ENCODE results near the gene ADORA3. TPM values are rescaled to one million over a fixed set of nuclear protein-coding genes. Genes with fewer than 3 reads are reported as not detected.

The ADORA3 gene
- total and polyA plus RNA-seq, 2 of the 4 experiments (the other 2 are of a cell fraction), result not detected

GRCh38 chr1:111496398-111496797 lies 7.0 kb downstream of the ADORA3 start:
- Histone ChIP-seq H4K8ac (ENCODE audit: low read depth in 2 of 2, low read length in 2 of 2) (no peak overlapping the region), H3K27ac (ENCODE audit: insufficient read depth, low read length) (no peak overlapping the region), H3K18ac (ENCODE audit: low read depth, low read length) (no peak overlapping the region), H3K4me2 (ENCODE audit: low read depth, low read length) (no peak overlapping the region), H3K14ac (replicated peaks; ENCODE audit: low read depth, low read length) (no peak overlapping the region), H3K4ac (ENCODE audit: low read depth, low read length) (no peak overlapping the region), H2BK5ac (ENCODE audit: low read depth, low read length, poor library complexity, severe bottlenecking) (no peak overlapping the region), H2BK15ac (ENCODE audit: low read depth, low read length) (no peak overlapping the region), H3K56ac (ENCODE audit: extremely low read depth, insufficient read depth, low read length) (no peak overlapping the region), H3K4me1 (ENCODE audit: control insufficient read depth, insufficient read depth, low read length) (no peaks in the 10 kb centered on the region), H3K79me1 (ENCODE audit: low read depth in 1 of 2, low read length in 2 of 2) (no peaks in the 10 kb centered on the region), H3K9me3 (ENCODE audit: control insufficient read depth, insufficient read depth, low read length) (peaks cover 2% of the 10 kb centered on the region; the same call in 1 of the 2 replicates), H2AK9ac (replicated peaks; ENCODE audit: low read depth, low read length, poor library complexity) (no peak overlapping the region), H2AFZ (replicated peaks; ENCODE audit: low read length, poor library complexity) (no peak overlapping the region), H3K9ac (ENCODE audit: low read depth, low read length) (no peak overlapping the region), H3K4me3 (ENCODE audit: insufficient read depth, low read depth, low read length) (no peak overlapping the region), H4K91ac (ENCODE audit: insufficient read depth, low read depth, low read length) (no peak overlapping the region), H3K23ac (ENCODE audit: low read depth, low read length) (no peak overlapping the region), H4K5ac (ENCODE audit: low read depth, low read length) (no peak overlapping the region), H4K20me1 (ENCODE audit: insufficient read depth, low read length) (no peaks in the 10 kb centered on the region), H3K36me3 (ENCODE audit: control insufficient read depth, insufficient read depth, low read length) (no peaks in the 10 kb centered on the region), H3K27me3 (ENCODE audit: control insufficient read depth, insufficient read depth, low read length) (peaks cover 25% of the 10 kb centered on the region), H2BK120ac (ENCODE audit: low read depth, low read length) (no peak overlapping the region), H2BK20ac (ENCODE audit: low read depth, low read length) (no peak overlapping the region), H2AK5ac (ENCODE audit: low read depth, low read length) (no peak overlapping the region), H3K9me1 (ENCODE audit: insufficient read depth, low read length) (no peaks in the 10 kb centered on the region)
- DNase-seq (no peak), ATAC-seq (ENCODE audit: low read depth) (no peak)
- TF ChIP-seq MAZ (IDR thresholded peaks at IDR 0.05; ENCODE audit: borderline replicate concordance, low read depth, low read length) (no peak), MAFK (IDR thresholded peaks at IDR 0.05; ENCODE audit: low read depth, low read length) (no peak), RFX5 (IDR thresholded peaks at IDR 0.05; ENCODE audit: low read depth, low read length) (no peak), RCOR1 (IDR thresholded peaks at IDR 0.05; ENCODE audit: insufficient replicate concordance, low read length) (no peak), FOS (IDR thresholded peaks at IDR 0.05; ENCODE audit: low read depth, low read length) (no peak), CTCF (conservative IDR thresholded peaks at IDR 0.05; ENCODE audit: low read depth, low read length) (no peak), ELK1 (IDR thresholded peaks at IDR 0.05; ENCODE audit: borderline replicate concordance, low read depth, low read length) (no peak), POLR2A (IDR thresholded peaks at IDR 0.05; ENCODE audit: low read depth, low read length) (no peak), CEBPB (IDR thresholded peaks at IDR 0.05; ENCODE audit: low read depth, low read length) (no peak), SMC3 (IDR thresholded peaks at IDR 0.05; ENCODE audit: low read depth, low read length) (no peak), NFE2L2 (IDR thresholded peaks at IDR 0.05; ENCODE audit: low read depth, low read length) (no peak), CHD1 (IDR thresholded peaks at IDR 0.05; ENCODE audit: low read depth, low read length) (no peak), USF2 (IDR thresholded peaks at IDR 0.05; ENCODE audit: low read depth, low read length) (no peak)
- POLR2A ChIA-PET (ENCODE audit: unreplicated experiment), result interaction anchor here (0.6 kb wide), 1 partner anchor 267 kb away, joined by 8 read pairs; no protein-coding TSS in a partner anchor
- no TSS peak for BruUV-seq (replicated peaks)
- no CpG with 5 or more reads among the region's 4 CpGs for WGBS, 2 experiments (ENCODE audit: extremely low coverage in 2 of 2, insufficient read length in 1 of 2)
- dilution Hi-C loops (cut with HindIII; ENCODE audit: low sequenced_read_pairs, unreplicated experiment) (no loop called here), intact Hi-C loops (cut with micrococcal nuclease) (no loop called here), in situ Hi-C loops (cut with MboI; ENCODE audit: low sequenced_read_pairs) (loop anchor here (25.0 kb wide), 1 partner anchor 866 kb away; no protein-coding TSS in a partner anchor)
- CTCF ChIA-PET, result interaction anchor here (1.1 kb wide), 1 partner anchor 11 kb away, joined by 3 read pairs; no protein-coding TSS in a partner anchor
